KMS-11 (cell line): ENCODE data around the gene NISCH.

Experiments used
- H2AFZ ChIP-seq: fragments of 200-600 bp; sonication (generic); 2 replicates; pipeline ENCODE4 v1.6.1; 2016; ENCODE audit warnings: antibody characterized with exemption, mixed run types, low read depth
- H3K27ac ChIP-seq: fragments of 200-600 bp; sonication (generic); 2 replicates; pipeline ENCODE4 v1.6.1; 2016; ENCODE audit warnings: mild to moderate bottlenecking, mixed run types
- H3K27me3 ChIP-seq: fragments of 200-600 bp; sonication (generic); 2 replicates; pipeline ENCODE4 v1.6.1; 2017; ENCODE audit warnings: mild to moderate bottlenecking, low read depth, mixed run types, moderate library complexity; ENCODE audit not compliant: insufficient read depth
- H3K36me3 ChIP-seq: fragments of 200-600 bp; sonication (generic); 2 replicates; pipeline ENCODE4 v1.6.1; 2017; ENCODE audit warnings: mild to moderate bottlenecking, mixed run types; ENCODE audit not compliant: insufficient read depth
- H3K4me1 ChIP-seq: fragments of 200-600 bp; sonication (generic); 2 replicates; pipeline ENCODE4 v1.6.1; 2016; ENCODE audit warnings: mild to moderate bottlenecking, low read depth, mixed run types; ENCODE audit not compliant: poor library complexity, severe bottlenecking
- H3K4me2 ChIP-seq: fragments of 200-600 bp; sonication (generic); 2 replicates; pipeline ENCODE4 v1.7.0; 2016; ENCODE audit warnings: mild to moderate bottlenecking, mixed run types
- H3K4me3 ChIP-seq: fragments of 200-600 bp; sonication (generic); IDR thresholded peaks from 2 replicates; pipeline ENCODE4 v1.6.1; 2017; ENCODE audit warnings: low read depth, low read length, mixed read lengths; ENCODE audit not compliant: insufficient read depth
- H3K79me2 ChIP-seq: fragments of 200-600 bp; sonication (generic); 2 replicates; pipeline ENCODE4 v1.6.1; 2016; ENCODE audit warnings: low read depth, mixed run types; ENCODE audit not compliant: insufficient read depth
- H3K9ac ChIP-seq: fragments of 200-600 bp; sonication (generic); 2 replicates; pipeline ENCODE4 v1.6.1; 2016; ENCODE audit warnings: mild to moderate bottlenecking, mixed run types
- H4K20me1 ChIP-seq: fragments of 200-600 bp; sonication (generic); 2 replicates; pipeline ENCODE4 v1.6.1; 2016; ENCODE audit warnings: mild to moderate bottlenecking, mixed run types; ENCODE audit not compliant: insufficient read depth
- CTCF ChIP-seq: fragments of 200-600 bp; sonication (generic); conservative IDR thresholded peaks from 2 replicates; pipeline ENCODE4 v1.6.1; 2017; ENCODE audit warnings: low read depth, mild to moderate bottlenecking, antibody characterized with exemption, low read length, moderate library complexity, mixed read lengths

NISCH gene

DNA sequence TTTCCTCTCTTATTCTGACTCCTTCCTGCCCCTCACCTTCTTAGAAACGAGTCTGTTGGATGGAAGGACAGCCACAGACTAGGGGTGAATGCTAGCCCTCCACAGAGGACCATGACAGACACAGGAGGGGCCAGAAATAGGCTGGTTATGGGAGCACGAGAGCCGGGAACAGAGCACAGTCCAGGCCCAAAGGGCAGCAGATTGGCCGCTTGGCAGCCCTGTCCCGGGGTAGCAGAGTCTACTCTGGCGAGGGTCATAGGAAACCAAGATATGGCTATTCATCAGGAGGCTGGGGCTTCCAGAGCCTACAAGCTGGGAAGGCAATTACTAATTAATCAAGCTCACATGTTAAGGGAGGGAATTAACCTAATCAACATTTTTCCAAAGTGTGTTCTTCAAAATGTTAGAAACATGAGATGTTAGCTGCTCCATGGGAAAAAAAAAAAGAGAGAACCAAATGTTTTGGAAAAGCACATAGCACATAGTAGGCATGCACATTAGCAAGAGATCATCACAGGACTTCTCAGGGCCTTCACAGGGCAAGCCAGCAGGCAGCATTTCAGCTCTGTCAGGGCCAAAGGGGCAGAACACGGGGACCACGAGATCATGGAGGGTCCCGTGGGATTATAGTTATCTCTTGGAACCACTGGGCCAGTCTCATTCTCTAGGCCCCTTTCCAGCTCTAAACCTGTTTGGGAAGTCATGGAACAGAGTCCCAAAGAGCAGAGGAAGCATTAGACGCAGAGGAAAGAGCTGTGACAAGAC, 23.8 kb upstream of the NISCH start:
- no peak for TF ChIP-seq CTCF
- no peaks in the 10 kb centered on the region for H4K20me1 ChIP-seq
- H3K4me2 ChIP-seq, result no peak overlapping the region

GRCh38 chr3:52432225-52432624, 23.2 kb upstream of the NISCH start:
- Histone ChIP-seq H3K27ac (no peak overlapping the region), H3K4me1 (no peaks in the 10 kb centered on the region), H3K4me2 (no peak overlapping the region)

More for the DNA sequence above, 23.8 kb upstream of the NISCH start:
- Histone ChIP-seq H3K36me3 (no peaks in the 10 kb centered on the region), H2AFZ (no peak overlapping the region), H3K27ac (no peak overlapping the region), H3K27me3 (no peaks in the 10 kb centered on the region), H3K9ac (no peak overlapping the region), H3K4me3 (no peak overlapping the region), H3K79me2 (no peaks in the 10 kb centered on the region), H3K4me1 (no peaks in the 10 kb centered on the region)

GRCh38 chr3:52432691-52433141, 22.7 kb upstream of the NISCH start:
- Histone ChIP-seq H3K4me2 (no peak overlapping the region), H3K4me1 (no peaks in the 10 kb centered on the region), H3K4me3 (no peak overlapping the region), H3K36me3 (no peaks in the 10 kb centered on the region), H3K79me2 (no peaks in the 10 kb centered on the region), H3K27me3 (no peaks in the 10 kb centered on the region), H2AFZ (no peak overlapping the region), H3K9ac (no peak overlapping the region), H3K27ac (no peak overlapping the region), H4K20me1 (no peaks in the 10 kb centered on the region)
- no peak for TF ChIP-seq CTCF

More at GRCh38 chr3:52432225-52432624, 23.2 kb upstream of the NISCH start:
- Histone ChIP-seq H4K20me1 (no peaks in the 10 kb centered on the region), H2AFZ (no peak overlapping the region), H3K9ac (no peak overlapping the region), H3K4me3 (no peak overlapping the region), H3K36me3 (no peaks in the 10 kb centered on the region), H3K79me2 (no peaks in the 10 kb centered on the region), H3K27me3 (no peaks in the 10 kb centered on the region)
- no peak for TF ChIP-seq CTCF

- H3K27me3 ChIP-seq, result no peaks in the 10 kb centered on the region
- no peak overlapping the region for H3K9ac ChIP-seq
- no peak overlapping the region for H2AFZ ChIP-seq
- H3K27ac ChIP-seq, result no peak overlapping the region
- no peak overlapping the region for H3K4me2 ChIP-seq
- H3K4me1 ChIP-seq, result no peaks in the 10 kb centered on the region
- H3K36me3 ChIP-seq, result no peaks in the 10 kb centered on the region
- H3K79me2 ChIP-seq, result no peaks in the 10 kb centered on the region
- no peak overlapping the region for H3K4me3 ChIP-seq
- no peaks in the 10 kb centered on the region for H4K20me1 ChIP-seq
- no peak for TF ChIP-seq CTCF
Measured at GRCh38 chr3:52433328-52433995, 21.9 kb upstream of the NISCH start.
